ENCODE measurements around the gene CCDC9B.

The CCDC9B gene

GRCh38 chr15:40340038-40340739 is 550 bp downstream of the CCDC9B start:
- peak overlapping the region; percentile 35 for H3K4me3 ChIP-seq (ENCODE audit: control insufficient read depth, low read depth, low read length)
- peak; percentile 45 for DNase-seq (ENCODE audit: low read depth)

GRCh38 chr15:40339621-40339945 is 1.2 kb downstream of the CCDC9B start:
- TF ChIP-seq, protein P1, sequence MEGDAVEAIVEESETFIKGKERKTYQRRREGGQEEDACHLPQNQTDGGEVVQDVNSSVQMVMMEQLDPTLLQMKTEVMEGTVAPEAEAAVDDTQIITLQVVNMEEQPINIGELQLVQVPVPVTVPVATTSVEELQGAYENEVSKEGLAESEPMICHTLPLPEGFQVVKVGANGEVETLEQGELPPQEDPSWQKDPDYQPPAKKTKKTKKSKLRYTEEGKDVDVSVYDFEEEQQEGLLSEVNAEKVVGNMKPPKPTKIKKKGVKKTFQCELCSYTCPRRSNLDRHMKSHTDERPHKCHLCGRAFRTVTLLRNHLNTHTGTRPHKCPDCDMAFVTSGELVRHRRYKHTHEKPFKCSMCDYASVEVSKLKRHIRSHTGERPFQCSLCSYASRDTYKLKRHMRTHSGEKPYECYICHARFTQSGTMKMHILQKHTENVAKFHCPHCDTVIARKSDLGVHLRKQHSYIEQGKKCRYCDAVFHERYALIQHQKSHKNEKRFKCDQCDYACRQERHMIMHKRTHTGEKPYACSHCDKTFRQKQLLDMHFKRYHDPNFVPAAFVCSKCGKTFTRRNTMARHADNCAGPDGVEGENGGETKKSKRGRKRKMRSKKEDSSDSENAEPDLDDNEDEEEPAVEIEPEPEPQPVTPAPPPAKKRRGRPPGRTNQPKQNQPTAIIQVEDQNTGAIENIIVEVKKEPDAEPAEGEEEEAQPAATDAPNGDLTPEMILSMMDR (conservative IDR thresholded peaks at IDR 0.05; ENCODE audit: control insufficient read depth, insufficient read depth, low read depth, low read length), result no peak
- no peak for DNase-seq (ENCODE audit: low read depth)
- peak overlapping the region; percentile 35 for H3K4me3 ChIP-seq (ENCODE audit: control insufficient read depth, low read depth, low read length)

More at GRCh38 chr15:40340038-40340739, 550 bp downstream of the CCDC9B start:
- TF ChIP-seq, protein P1 (conservative IDR thresholded peaks at IDR 0.05; ENCODE audit: control insufficient read depth, insufficient read depth, low read depth, low read length), result no peak

DNA sequence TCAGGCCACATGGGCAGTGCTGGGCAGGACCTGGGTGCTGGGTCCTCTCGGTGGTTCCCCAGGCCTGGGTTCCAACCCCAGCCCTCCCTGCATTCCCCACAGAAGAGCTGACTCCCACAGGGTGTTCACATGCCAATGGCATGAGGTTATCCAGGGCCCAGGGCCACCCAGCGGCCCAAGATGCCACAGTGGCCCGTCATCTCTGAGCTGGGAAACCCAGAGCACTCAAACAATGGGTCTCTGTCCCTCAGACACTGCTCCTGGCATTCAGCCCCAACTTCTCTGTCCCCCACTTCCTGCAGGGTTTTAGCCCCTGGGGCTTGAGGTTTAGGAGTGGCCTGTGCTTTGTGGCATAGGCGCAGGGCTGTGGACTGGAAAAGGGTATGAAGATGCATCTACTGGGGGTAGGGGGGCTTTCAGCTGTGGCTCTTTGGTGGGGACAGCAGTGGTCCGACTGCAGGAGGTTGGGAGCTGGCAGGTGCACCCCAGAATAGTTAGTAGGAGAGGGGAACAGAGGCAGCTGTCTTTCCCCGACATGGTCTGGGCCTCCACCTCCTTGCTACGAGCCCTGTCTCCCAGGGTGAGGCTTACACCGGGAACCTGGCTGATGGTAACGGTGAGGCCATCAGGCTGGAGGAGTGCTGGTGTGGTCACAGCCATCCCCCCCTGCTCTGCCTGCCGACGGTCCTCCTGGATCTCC is 1.7 kb downstream of the CCDC9B start:
- H3K4me3 ChIP-seq (ENCODE audit: control insufficient read depth, low read depth, low read length), result no peak overlapping the region
- TF ChIP-seq, protein P1 (conservative IDR thresholded peaks at IDR 0.05; ENCODE audit: control insufficient read depth, insufficient read depth, low read depth, low read length), result no peak
- DNase-seq (ENCODE audit: low read depth), result peak; percentile 58

DNA sequence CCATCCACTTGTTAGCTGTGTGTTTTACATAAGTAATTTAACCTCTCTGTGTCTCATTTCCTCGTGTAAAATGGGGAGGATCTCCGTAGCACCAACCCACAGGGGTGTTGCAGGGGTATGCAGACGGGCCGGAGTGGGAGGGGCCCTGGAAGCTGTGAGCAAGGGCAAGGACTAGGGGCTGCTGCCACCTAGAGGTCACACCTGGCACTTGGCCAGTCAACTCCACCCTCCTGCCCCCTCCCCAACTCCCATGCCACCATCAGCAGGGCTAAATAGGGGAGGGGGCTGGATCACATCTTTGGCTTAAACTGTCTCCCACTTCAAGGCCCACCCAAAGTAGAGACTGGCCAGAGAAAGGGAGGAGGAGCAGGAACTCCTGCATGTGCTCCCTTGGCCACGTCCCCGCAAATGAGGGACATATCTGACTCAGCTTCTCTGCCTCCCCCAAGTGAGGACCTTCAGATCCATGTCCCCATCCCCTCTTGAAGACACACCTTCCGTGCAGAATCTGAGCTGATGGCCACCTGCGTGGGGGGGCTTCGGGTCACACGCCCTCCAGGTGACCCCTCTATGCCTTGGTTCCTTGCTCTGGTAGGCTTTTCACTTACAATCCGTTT is 2.6 kb downstream of the CCDC9B start:
- TF ChIP-seq, protein P1 (conservative IDR thresholded peaks at IDR 0.05; ENCODE audit: control insufficient read depth, insufficient read depth, low read depth, low read length), result peak; percentile 55
- peak; percentile 53 for DNase-seq (ENCODE audit: low read depth)
- H3K4me3 ChIP-seq (ENCODE audit: control insufficient read depth, low read depth, low read length), result no peak overlapping the region

DNA sequence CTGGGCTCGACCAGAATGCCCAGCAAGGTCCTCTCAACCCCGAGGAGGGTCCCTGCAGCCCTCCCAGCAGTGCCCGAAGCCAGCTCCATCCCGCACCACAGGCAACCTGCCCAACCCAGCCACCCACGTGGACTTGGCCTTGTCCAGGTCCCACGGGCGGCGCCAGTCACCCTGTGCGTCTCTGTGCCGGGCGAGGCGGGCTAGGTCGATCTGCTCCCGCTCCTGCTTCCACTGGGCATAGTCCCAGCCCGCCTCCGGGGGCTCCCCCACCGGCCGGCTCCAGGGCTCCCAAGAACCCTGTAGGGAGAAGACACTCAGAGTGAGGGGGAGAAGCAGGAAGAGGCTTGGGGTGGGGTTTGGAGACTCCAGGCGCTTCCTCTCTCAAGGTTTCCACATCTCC is 3.1 kb downstream of the CCDC9B start:
- TF ChIP-seq, protein P1 (conservative IDR thresholded peaks at IDR 0.05; ENCODE audit: control insufficient read depth, insufficient read depth, low read depth, low read length), result no peak
- DNase-seq (ENCODE audit: low read depth), result no peak
- no peak overlapping the region for H3K4me3 ChIP-seq (ENCODE audit: control insufficient read depth, low read depth, low read length)

DNA sequence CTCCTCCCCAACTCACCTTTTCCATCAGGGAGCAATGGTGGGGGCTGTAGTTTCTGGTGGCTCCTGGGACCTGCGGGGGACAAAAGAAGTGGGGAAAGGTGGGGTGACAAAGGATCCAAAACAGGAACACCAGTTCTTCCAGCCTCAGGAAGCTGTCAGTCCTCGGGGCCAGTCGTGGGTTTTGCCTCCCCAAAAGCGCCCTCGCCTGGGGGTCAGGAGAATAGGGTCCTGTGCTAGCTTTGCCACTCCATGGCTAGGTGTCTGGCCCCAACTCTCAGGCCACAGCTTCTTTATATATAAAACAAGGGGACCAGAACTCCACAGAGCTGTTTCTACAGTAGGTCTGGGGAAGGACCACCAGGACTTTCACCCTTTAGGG is 4.0 kb downstream of the CCDC9B start:
- DNase-seq (ENCODE audit: low read depth), result no peak

More for the DNA sequence above, 4.0 kb downstream of the CCDC9B start:
- no peak overlapping the region for H3K4me3 ChIP-seq (ENCODE audit: control insufficient read depth, low read depth, low read length)
- TF ChIP-seq, protein P1 (conservative IDR thresholded peaks at IDR 0.05; ENCODE audit: control insufficient read depth, insufficient read depth, low read depth, low read length), result no peak

All from fibroblast of mammary gland (primary cell).